KMS-11 (cell line): ENCODE data around the gene CLDN19.

Experiments used
- H2AFZ ChIP-seq: fragments of 200-600 bp; sonication (generic); 2 replicates; pipeline ENCODE4 v1.6.1; 2016; ENCODE audit warnings: antibody characterized with exemption, mixed run types, low read depth
- H3K27ac ChIP-seq: fragments of 200-600 bp; sonication (generic); 2 replicates; pipeline ENCODE4 v1.6.1; 2016; ENCODE audit warnings: mild to moderate bottlenecking, mixed run types
- H3K27me3 ChIP-seq: fragments of 200-600 bp; sonication (generic); 2 replicates; pipeline ENCODE4 v1.6.1; 2017; ENCODE audit warnings: mild to moderate bottlenecking, low read depth, mixed run types, moderate library complexity; ENCODE audit not compliant: insufficient read depth
- H3K36me3 ChIP-seq: fragments of 200-600 bp; sonication (generic); 2 replicates; pipeline ENCODE4 v1.6.1; 2017; ENCODE audit warnings: mild to moderate bottlenecking, mixed run types; ENCODE audit not compliant: insufficient read depth
- H3K4me1 ChIP-seq: fragments of 200-600 bp; sonication (generic); 2 replicates; pipeline ENCODE4 v1.6.1; 2016; ENCODE audit warnings: mild to moderate bottlenecking, low read depth, mixed run types; ENCODE audit not compliant: poor library complexity, severe bottlenecking
- H3K4me2 ChIP-seq: fragments of 200-600 bp; sonication (generic); 2 replicates; pipeline ENCODE4 v1.7.0; 2016; ENCODE audit warnings: mild to moderate bottlenecking, mixed run types
- H3K4me3 ChIP-seq: fragments of 200-600 bp; sonication (generic); IDR thresholded peaks from 2 replicates; pipeline ENCODE4 v1.6.1; 2017; ENCODE audit warnings: low read depth, low read length, mixed read lengths; ENCODE audit not compliant: insufficient read depth
- H3K79me2 ChIP-seq: fragments of 200-600 bp; sonication (generic); 2 replicates; pipeline ENCODE4 v1.6.1; 2016; ENCODE audit warnings: low read depth, mixed run types; ENCODE audit not compliant: insufficient read depth
- H3K9ac ChIP-seq: fragments of 200-600 bp; sonication (generic); 2 replicates; pipeline ENCODE4 v1.6.1; 2016; ENCODE audit warnings: mild to moderate bottlenecking, mixed run types
- H4K20me1 ChIP-seq: fragments of 200-600 bp; sonication (generic); 2 replicates; pipeline ENCODE4 v1.6.1; 2016; ENCODE audit warnings: mild to moderate bottlenecking, mixed run types; ENCODE audit not compliant: insufficient read depth
- CTCF ChIP-seq: fragments of 200-600 bp; sonication (generic); conservative IDR thresholded peaks from 2 replicates; pipeline ENCODE4 v1.6.1; 2017; ENCODE audit warnings: low read depth, mild to moderate bottlenecking, antibody characterized with exemption, low read length, moderate library complexity, mixed read lengths

CLDN19 gene

GRCh38 chr1:42733415-42734200, 6.4 kb downstream of the CLDN19 start:
- Histone ChIP-seq H3K79me2 (no peaks in the 10 kb centered on the region), H3K9ac (no peak overlapping the region)

GRCh38 chr1:42732126-42732680, 7.8 kb downstream of the CLDN19 start:
- H3K4me1 ChIP-seq = peaks cover 2% of the 10 kb centered on the region
- no peaks in the 10 kb centered on the region for H3K79me2 ChIP-seq
- no peaks in the 10 kb centered on the region for H3K27me3 ChIP-seq
- H3K36me3 ChIP-seq = no peaks in the 10 kb centered on the region
- H3K4me2 ChIP-seq = no peak overlapping the region
- no peak overlapping the region for H3K27ac ChIP-seq
- no peak overlapping the region for H2AFZ ChIP-seq
- H3K4me3 ChIP-seq = no peak overlapping the region
- H3K9ac ChIP-seq = no peak overlapping the region
- H4K20me1 ChIP-seq = no peaks in the 10 kb centered on the region
- TF ChIP-seq CTCF = no peak

More at GRCh38 chr1:42733415-42734200, 6.4 kb downstream of the CLDN19 start:
- no peak overlapping the region for H3K27ac ChIP-seq
- no peaks in the 10 kb centered on the region for H4K20me1 ChIP-seq
- no peak overlapping the region for H2AFZ ChIP-seq
- no peaks in the 10 kb centered on the region for H3K36me3 ChIP-seq
- no peak for TF ChIP-seq CTCF
- no peak overlapping the region for H3K4me2 ChIP-seq
- no peaks in the 10 kb centered on the region for H3K27me3 ChIP-seq
- no peak overlapping the region for H3K4me3 ChIP-seq
- peaks cover 3% of the 10 kb centered on the region for H3K4me1 ChIP-seq

- Histone ChIP-seq H3K27ac (no peak overlapping the region), H3K4me3 (no peak overlapping the region), H3K79me2 (no peaks in the 10 kb centered on the region), H4K20me1 (no peaks in the 10 kb centered on the region), H3K27me3 (no peaks in the 10 kb centered on the region), H2AFZ (no peak overlapping the region), H3K9ac (no peak overlapping the region), H3K4me1 (no peaks in the 10 kb centered on the region), H3K36me3 (no peaks in the 10 kb centered on the region), H3K4me2 (no peak overlapping the region)
- no peak for TF ChIP-seq CTCF
Observed at GRCh38 chr1:42731585-42731984, 8.5 kb downstream of the CLDN19 start.

- no peak overlapping the region for H3K9ac ChIP-seq
- H3K79me2 ChIP-seq = no peaks in the 10 kb centered on the region
- H3K4me3 ChIP-seq = no peak overlapping the region
- H2AFZ ChIP-seq = no peak overlapping the region
- no peaks in the 10 kb centered on the region for H3K27me3 ChIP-seq
- H3K27ac ChIP-seq = no peak overlapping the region
- H4K20me1 ChIP-seq = no peaks in the 10 kb centered on the region
- H3K36me3 ChIP-seq = no peaks in the 10 kb centered on the region
- no peaks in the 10 kb centered on the region for H3K4me1 ChIP-seq
- no peak overlapping the region for H3K4me2 ChIP-seq
- no peak for TF ChIP-seq CTCF
Observed at GRCh38 chr1:42730988-42731387, 9.0 kb downstream of the CLDN19 start.
